BJ (cell line): Measurements from ENCODE around the gene AGPAT2. TPM values are rescaled to one million over a fixed set of nuclear protein-coding genes. Genes with fewer than 3 reads are reported as not detected.

Experiments
- CTCF ChIA-PET: fragments of 350-600 bp; formaldehyde crosslinking; extraction: SDS; loops from one replicate; lab custom pipeline; 2021; ENCODE audit warnings: antibody characterized with exemption, inconsistent platforms; lab: Yijun Ruan, JAX
- POLR2A ChIA-PET: fragments of 300-600 bp; sonication (Branson Sonifier 250); formaldehyde crosslinking; extraction: SDS; loops from one replicate; lab custom pipeline; 2021; ENCODE audit warnings: antibody characterized with exemption; lab: Charles Lee
- DNase-seq: peaks from one replicate; pipeline ENCODE4 v3.0.0-alpha.2; 2011; ENCODE audit warnings: low read depth
- H3K27me3 ChIP-seq: 2 replicates; pipeline ENCODE4 v1.6.0; 2011; ENCODE audit warnings: low read length; ENCODE audit not compliant: control insufficient read depth, insufficient read depth
- H3K36me3 ChIP-seq: 2 replicates; pipeline ENCODE4 v1.5.1; 2011; ENCODE audit warnings: low read length; ENCODE audit not compliant: control insufficient read depth, insufficient read depth
- H3K4me3 ChIP-seq: 2 replicates; pipeline ENCODE4 v1.5.1; 2011; ENCODE audit warnings: low read depth, mild to moderate bottlenecking, control low read depth, low read length
- polyA minus RNA-seq: library from RNA; depleted of rRNA, polyadenylated mRNA; stranded (reverse); fragments of >200 nt; gene quantifications from 2 replicates; pipeline ENCODE4 v1.2.3, GENCODE V29; 2011; rRNA and poly(A)+ RNA removed
- polyA plus RNA-seq: library from polyadenylated mRNA; depleted of rRNA; stranded (reverse); fragments of >200 nt; gene quantifications from 2 replicates; pipeline ENCODE4 v1.2.3, GENCODE V29; 2011; rRNA removed
- TF ChIP-seq, protein P1 (sequence below): IDR thresholded peaks from 2 replicates; pipeline ENCODE4 v1.5.1; 2011; ENCODE audit warnings: low read depth, mild to moderate bottlenecking, control low read depth, inconsistent platforms, low read length, moderate library complexity; ENCODE audit not compliant: insufficient read depth

The AGPAT2 gene
- polyA plus RNA-seq (48.3 and 68.3 TPM in 2 replicates), polyA minus RNA-seq (23.9 and 34.1 TPM in 2 replicates)

DNA sequence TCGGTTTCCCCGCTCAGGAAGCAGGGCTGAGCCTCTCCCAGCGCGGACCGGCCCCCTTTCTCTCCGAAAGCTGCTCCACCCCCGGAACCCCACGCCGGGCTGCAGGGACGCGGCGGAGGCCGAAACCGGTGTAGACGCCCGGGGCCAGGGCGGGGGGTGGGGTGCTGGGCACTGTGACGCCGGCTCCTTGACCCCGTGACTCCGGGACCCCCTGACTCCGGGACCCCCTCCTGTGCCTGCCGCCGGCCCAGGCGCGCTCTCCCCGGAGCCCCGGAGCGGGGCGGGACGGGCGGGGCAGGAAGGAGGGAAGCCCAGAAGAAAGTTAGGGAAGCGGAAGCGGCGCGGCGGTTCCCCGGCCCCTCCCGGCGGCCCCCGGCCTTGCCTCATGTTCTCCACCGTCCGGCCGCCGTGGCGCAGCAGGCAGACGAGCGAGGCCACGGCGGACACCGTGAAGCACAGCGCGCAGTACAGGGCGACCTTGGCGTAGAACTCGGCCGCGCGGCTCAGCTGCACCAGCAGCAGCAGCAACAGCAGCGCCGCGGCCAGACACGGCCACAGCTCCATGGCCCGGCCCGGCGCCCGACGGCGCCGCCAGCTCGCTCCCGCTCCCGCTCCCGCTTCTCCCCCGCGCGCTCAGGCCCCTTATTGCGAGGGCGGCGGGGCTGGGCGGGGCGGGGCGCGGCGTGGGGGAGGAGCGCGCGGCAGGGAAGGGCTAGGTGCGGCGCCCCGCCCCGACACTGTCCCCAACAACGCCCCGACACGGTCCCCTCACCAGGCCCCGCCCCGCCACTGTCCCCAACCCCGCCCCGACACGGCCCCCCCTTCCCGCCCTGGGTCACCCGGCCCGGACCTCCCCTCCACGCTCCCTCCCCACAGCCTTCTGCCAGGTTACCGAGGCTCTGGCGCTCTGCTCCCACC is at the start of gene AGPAT2:
TSS of gene AGPAT2 (minus strand) at position 664 of the 918 bp plus-strand sequence. CDS start at position 564, 100 bp downstream.
- TF ChIP-seq, protein P1, sequence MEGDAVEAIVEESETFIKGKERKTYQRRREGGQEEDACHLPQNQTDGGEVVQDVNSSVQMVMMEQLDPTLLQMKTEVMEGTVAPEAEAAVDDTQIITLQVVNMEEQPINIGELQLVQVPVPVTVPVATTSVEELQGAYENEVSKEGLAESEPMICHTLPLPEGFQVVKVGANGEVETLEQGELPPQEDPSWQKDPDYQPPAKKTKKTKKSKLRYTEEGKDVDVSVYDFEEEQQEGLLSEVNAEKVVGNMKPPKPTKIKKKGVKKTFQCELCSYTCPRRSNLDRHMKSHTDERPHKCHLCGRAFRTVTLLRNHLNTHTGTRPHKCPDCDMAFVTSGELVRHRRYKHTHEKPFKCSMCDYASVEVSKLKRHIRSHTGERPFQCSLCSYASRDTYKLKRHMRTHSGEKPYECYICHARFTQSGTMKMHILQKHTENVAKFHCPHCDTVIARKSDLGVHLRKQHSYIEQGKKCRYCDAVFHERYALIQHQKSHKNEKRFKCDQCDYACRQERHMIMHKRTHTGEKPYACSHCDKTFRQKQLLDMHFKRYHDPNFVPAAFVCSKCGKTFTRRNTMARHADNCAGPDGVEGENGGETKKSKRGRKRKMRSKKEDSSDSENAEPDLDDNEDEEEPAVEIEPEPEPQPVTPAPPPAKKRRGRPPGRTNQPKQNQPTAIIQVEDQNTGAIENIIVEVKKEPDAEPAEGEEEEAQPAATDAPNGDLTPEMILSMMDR, result no peak
- DNase-seq, result no peak
- H3K4me3 ChIP-seq, result peak within 1 kb of the TSS; percentile 89
- H3K36me3 ChIP-seq, result no peaks in the 10 kb centered on the region
- ChIA-PET POLR2A (interaction anchor here (1.0 kb wide), 1 partner anchor 13 kb away, joined by 3 read pairs; no protein-coding TSS in a partner anchor), CTCF (interaction anchor here (1.4 to 3.2 kb wide), 4 partner anchors 13 to 203 kb away, joined by 3 to 14 read pairs (median 5); no protein-coding TSS in a partner anchor)
- H3K27me3 ChIP-seq, result no peaks in the 10 kb centered on the region

DNA sequence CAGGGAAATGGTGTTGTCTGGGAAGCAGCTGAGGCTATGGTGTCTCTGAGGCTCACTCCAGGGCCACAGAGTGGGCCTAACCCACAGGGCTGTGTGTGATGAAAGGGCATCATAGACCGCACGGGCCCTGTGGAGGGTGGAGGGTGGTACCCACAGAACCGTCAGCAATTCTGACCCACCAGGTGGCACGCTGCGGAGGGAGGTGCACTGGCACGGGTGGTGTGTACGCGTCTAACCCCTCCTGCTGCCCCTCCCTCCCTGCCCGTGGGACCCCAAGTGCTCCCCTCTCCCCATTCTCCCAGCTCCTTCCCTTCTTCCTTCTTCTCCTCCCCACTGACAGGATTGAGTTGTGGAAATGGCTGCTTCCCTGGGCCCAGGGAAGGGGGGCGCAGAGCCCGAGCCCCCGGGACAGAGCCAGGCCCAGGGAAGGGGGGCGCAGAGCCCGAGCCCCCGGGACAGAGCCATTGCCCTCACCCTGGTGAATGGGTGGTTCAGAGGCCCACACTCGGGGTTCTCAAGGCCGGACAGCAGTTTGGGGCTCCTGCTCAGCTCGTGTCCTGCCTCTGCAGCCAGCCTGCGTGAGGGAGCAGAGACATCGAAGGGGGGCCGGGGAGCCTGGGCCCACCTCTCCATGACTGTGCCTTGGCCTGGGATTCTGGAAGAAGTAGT is 48.7 kb upstream of the AGPAT2 start:
- CTCF ChIA-PET, result no interaction called here
- peaks cover 5% of the 10 kb centered on the region for H3K27me3 ChIP-seq
- TF ChIP-seq, protein P1, result no peak
- POLR2A ChIA-PET, result no interaction called here
- no peak for DNase-seq
- H3K4me3 ChIP-seq, result no peak overlapping the region
- no peaks in the 10 kb centered on the region for H3K36me3 ChIP-seq

DNA sequence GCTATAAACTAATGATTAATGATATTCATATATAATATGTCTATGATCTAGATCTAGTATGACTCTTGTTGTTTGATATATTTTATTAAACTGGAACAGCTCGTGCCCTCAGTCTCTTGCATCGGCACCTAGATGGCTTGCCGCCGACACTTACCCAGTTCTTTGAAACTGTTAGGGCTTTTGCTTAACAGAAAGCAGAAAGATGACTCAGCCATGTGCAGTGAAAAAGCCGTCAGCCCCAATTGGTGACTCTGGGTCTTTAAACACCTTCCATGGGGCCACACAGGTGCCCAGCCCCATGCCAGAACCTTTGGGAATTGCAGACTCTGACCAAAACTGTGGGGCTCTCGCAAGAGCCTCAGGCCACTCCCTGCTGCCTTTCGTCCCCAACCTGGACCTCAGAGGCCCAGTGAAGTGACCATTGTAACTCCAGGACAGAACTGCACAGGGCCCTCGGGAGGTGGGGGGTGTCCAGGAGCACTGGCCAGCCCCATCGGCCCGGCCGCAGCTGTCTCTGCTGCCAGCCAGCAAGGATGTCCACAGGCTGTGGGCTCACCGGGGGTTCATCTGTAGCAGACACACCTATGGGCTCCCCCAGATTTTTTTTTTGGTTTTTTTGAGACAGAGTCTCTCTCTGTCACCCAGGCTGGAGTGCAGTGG is 47.7 kb upstream of the AGPAT2 start:
- POLR2A ChIA-PET, result no interaction called here
- TF ChIP-seq, protein P1, result no peak
- H3K4me3 ChIP-seq, result no peak overlapping the region
- no peaks in the 10 kb centered on the region for H3K36me3 ChIP-seq
- DNase-seq, result no peak
- CTCF ChIA-PET, result no interaction called here
- H3K27me3 ChIP-seq, result peaks cover 5% of the 10 kb centered on the region

DNA sequence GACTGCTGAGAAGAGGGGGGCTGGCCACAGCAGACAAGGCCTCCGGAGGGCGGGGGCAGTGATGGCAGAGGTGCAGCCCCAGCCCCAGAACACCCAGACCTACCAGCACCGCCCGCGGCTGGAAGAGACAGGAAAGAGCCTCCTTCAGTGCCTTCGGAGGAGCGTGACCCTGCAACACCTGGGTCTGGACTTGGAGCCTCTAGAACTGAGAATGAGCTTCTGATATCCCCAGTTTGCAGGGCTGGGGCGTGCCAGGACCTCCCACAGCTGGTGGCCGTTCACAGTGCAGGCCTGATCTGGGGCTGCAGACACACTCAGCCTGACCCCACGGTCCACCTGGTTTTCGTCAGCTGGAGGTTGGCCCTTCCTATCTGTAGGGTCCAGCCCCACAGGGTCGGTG is 46.4 kb upstream of the AGPAT2 start:
- TF ChIP-seq, protein P1, result no peak
- Histone ChIP-seq H3K27me3 (peaks cover 2% of the 10 kb centered on the region; the same call in 1 of the 2 replicates), H3K36me3 (no peaks in the 10 kb centered on the region), H3K4me3 (no peak overlapping the region)
- ChIA-PET POLR2A (no interaction called here), CTCF (interaction anchor here (0.9 kb wide), 1 partner anchor 27 kb away, joined by 3 read pairs; no protein-coding TSS in a partner anchor)
- DNase-seq, result no peak
